ENCODE data around the gene KHDRBS2.

GRCh38 chr6:62009445-62009844 lies 276.6 kb downstream of the KHDRBS2 start:
- TF ChIP-seq SP1 (IDR thresholded peaks at IDR 0.05) (no peak), SUZ12 (IDR thresholded peaks at IDR 0.05) (no peak), NFRKB (IDR thresholded peaks at IDR 0.05) (no peak), LEF1 (IDR thresholded peaks at IDR 0.05; ENCODE audit: borderline replicate concordance) (no peak), ELF4 (IDR thresholded peaks at IDR 0.05) (no peak), FOXM1 (IDR thresholded peaks at IDR 0.05; ENCODE audit: borderline replicate concordance) (no peak), HDGF (IDR thresholded peaks at IDR 0.05; ENCODE audit: borderline replicate concordance) (no peak), FOXK2 (IDR thresholded peaks at IDR 0.05) (no peak), BHLHE40 (IDR thresholded peaks at IDR 0.05; ENCODE audit: borderline replicate concordance) (no peak), L3MBTL2 (conservative IDR thresholded peaks at IDR 0.05) (no peak), PKNOX1 (IDR thresholded peaks at IDR 0.05) (no peak), CTBP1 (IDR thresholded peaks at IDR 0.05; ENCODE audit: borderline replicate concordance) (no peak)
